HG03045 (cell line): ENCODE data around the gene AHRR.
"Not testable (repeated sequence)": the region's sequence is repeated elsewhere in the genome, so short reads cannot be mapped to it uniquely, and the experiment has no call there.

ENCODE experiments used
- ATAC-seq: cut with Tn5 transposase; IDR thresholded peaks from one replicate; pipeline ENCODE4 v1.9.1; 2021; ENCODE audit warnings: mild to moderate bottlenecking, moderate library complexity; ENCODE audit not compliant: unreplicated experiment

Gene AHRR

GRCh38 chr5:362978-363765, 41.7 kb downstream of the AHRR start:
- ATAC-seq, result no peak

GRCh38 chr5:364497-364896, 43.0 kb downstream of the AHRR start:
- ATAC-seq, result no peak

- ATAC-seq, result no peak
These were observed 45.2 kb downstream of the AHRR start for GRCh38 chr5:366541-367357.

GRCh38 chr5:367358-368130, 46.0 kb downstream of the AHRR start:
- no peak for ATAC-seq

GRCh38 chr5:368183-369084, 46.9 kb downstream of the AHRR start:
- ATAC-seq, result peak; percentile 53

- ATAC-seq, result peak; percentile 15
These were observed 47.8 kb downstream of the AHRR start for GRCh38 chr5:369151-369868.

GRCh38 chr5:369869-370236, 48.3 kb downstream of the AHRR start:
- not testable (repeated sequence) for ATAC-seq

GRCh38 chr5:370311-370958, 48.9 kb downstream of the AHRR start:
- ATAC-seq, result no peak

- ATAC-seq, result no peak
These were observed 49.7 kb downstream of the AHRR start for GRCh38 chr5:370959-371810.

GRCh38 chr5:371811-372555, 50.5 kb downstream of the AHRR start:
- ATAC-seq, result no peak

- ATAC-seq, result no peak
These were observed 51.1 kb downstream of the AHRR start for GRCh38 chr5:372556-372995.

GRCh38 chr5:372996-373709, 51.6 kb downstream of the AHRR start:
- ATAC-seq, result no peak

GRCh38 chr5:373710-374602, 52.4 kb downstream of the AHRR start:
- ATAC-seq, result no peak

- ATAC-seq, result no peak
These were observed 53.3 kb downstream of the AHRR start for GRCh38 chr5:374631-375335.

GRCh38 chr5:375336-375920, 53.9 kb downstream of the AHRR start:
- no peak for ATAC-seq
